IMR-90 (cell line): Measurements from ENCODE around the gene PSMG4.

Experiments used
- ELK1 ChIP-seq: fragments of 150-350 bp; IDR thresholded peaks from 2 replicates; pipeline ENCODE4 v1.6.1; 2016; ENCODE audit warnings: low read depth, mild to moderate bottlenecking, low read length, moderate library complexity, borderline replicate concordance
- FOS ChIP-seq: fragments of 150-350 bp; IDR thresholded peaks from 2 replicates; pipeline ENCODE4 v1.6.1; 2016; ENCODE audit warnings: low read depth, low read length
- POLR2A ChIP-seq: IDR thresholded peaks from 2 replicates; pipeline ENCODE4 v1.6.1; 2012; ENCODE audit warnings: mild to moderate bottlenecking, low read depth, low read length
- TF ChIP-seq, protein P1 (sequence below): conservative IDR thresholded peaks from 2 replicates; pipeline ENCODE4 v1.5.1; 2012; ENCODE audit warnings: mild to moderate bottlenecking, low read depth, low read length, improper control_type of control experiment

DNA sequence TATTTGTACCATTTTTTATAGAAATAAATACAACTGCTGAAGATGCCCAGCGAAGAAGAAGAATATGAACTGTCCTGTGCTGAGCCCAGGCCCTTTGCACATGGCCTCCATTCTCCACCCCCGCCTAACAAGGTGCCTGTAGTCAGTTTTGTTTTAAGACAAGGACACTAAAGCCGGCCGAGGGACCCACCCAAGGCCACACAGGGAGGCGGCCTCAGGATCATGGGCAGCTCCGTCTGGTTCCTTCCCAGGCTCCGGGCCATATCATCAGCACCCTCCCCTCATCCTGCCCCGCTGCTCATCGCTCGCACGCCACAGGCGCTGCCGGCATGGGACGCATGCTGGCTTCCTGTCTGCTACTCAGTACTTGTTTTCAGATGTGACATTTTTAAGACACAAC, 21.3 kb downstream of the PSMG4 start:
- TF ChIP-seq, protein P1, sequence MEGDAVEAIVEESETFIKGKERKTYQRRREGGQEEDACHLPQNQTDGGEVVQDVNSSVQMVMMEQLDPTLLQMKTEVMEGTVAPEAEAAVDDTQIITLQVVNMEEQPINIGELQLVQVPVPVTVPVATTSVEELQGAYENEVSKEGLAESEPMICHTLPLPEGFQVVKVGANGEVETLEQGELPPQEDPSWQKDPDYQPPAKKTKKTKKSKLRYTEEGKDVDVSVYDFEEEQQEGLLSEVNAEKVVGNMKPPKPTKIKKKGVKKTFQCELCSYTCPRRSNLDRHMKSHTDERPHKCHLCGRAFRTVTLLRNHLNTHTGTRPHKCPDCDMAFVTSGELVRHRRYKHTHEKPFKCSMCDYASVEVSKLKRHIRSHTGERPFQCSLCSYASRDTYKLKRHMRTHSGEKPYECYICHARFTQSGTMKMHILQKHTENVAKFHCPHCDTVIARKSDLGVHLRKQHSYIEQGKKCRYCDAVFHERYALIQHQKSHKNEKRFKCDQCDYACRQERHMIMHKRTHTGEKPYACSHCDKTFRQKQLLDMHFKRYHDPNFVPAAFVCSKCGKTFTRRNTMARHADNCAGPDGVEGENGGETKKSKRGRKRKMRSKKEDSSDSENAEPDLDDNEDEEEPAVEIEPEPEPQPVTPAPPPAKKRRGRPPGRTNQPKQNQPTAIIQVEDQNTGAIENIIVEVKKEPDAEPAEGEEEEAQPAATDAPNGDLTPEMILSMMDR, result no peak
- no peak for TF ChIP-seq FOS
- no peak for TF ChIP-seq ELK1
- no peak for TF ChIP-seq POLR2A
